HUDEP-2 (cell line): ENCODE measurements around the gene PAGE2.
"Not testable (repeated sequence)": the region's sequence is repeated elsewhere in the genome, so short reads cannot be mapped to it uniquely, and the experiment has no call there.

Experiments
- DNase-seq, 76 experiments: peaks; one replicate each; lab custom pipeline; 2025; ENCODE audit not compliant: unreplicated experiment in 76 of 76; lab: John Stamatoyannopoulos, UW

PAGE2 gene, protein sequence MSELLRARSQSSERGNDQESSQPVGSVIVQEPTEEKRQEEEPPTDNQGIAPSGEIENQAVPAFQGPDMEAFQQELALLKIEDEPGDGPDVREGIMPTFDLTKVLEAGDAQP

DNA sequence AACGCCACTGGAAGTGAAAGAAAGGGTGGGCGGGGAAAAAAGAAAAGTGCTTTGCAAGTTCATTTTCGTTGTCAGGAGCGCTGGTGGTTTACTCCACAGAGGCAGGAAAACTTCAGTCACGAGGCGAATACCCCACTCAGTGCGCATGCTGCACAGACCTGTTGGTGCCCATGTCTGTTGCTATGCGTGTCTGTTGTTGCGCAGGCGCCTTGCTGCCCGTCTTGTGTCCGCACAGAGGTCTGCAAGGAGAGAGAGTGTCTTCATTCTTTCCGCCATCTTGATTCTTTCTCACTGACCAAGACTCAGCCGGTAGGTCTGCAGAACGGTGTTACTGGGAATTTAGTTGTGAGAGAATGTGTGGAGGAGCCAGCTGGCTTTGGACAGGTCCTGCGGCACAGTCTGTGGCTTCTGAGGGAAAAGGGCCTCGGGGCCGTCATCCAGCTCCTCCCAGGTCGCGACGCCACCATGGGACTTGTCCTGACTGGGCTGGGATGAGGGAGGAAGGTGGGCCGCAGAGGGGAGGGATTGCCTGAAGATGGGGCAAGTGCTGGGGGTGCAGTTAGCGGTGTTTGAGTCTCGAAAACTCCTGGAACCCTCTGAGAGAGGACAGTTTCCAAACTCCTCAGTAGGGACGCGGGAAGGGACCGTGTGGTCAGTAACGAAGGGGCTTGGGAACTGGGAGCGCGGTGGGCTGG, at the start of gene PAGE2:
TSS of gene PAGE2 (plus strand) at position 224 of the 695 bp plus-strand sequence. CDS start 1,003 bp downstream, outside the sequence.
- no peak for DNase-seq

DNA sequence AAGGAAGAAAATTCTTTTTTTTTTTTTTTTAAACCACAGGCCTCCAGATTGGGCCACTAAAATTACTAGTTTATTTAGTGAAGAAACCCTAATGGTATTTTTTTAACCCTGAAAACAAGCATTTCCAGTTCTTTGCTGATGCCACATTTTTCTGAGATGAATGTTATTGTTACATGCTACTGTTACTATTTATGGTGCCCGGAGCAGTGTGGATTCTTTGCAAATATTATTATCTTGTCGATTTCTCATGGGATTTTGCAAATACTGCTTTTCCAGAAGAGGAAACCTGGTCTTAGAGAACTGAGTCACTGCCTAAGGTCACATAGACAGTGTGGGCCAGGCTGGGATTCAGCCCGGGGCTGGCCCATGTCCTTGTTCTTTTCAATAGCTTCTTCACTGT, 49.3 kb upstream of the PAGE2 start:
- DNase-seq, result no peak

DNA sequence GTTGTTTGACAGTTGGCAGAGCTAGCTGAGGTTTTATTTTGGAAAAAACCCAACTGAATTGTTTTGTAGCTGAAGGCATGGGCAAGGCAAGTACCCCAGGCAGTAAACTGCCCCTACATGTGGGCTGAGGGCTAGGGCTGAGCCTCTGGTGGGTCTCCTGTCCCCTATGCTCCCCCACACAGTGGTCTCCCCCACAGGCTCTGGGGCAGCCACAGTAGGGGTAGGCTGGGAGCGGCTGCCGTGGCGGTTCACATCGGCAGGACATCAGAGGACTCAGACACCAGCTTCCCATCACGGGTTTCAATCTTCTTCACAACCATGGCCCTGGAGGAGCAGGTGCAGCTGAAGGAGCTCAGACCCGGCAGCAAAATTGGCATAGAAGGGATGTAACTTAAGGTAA, 47.3 kb upstream of the PAGE2 start:
- DNase-seq, result no peak

DNA sequence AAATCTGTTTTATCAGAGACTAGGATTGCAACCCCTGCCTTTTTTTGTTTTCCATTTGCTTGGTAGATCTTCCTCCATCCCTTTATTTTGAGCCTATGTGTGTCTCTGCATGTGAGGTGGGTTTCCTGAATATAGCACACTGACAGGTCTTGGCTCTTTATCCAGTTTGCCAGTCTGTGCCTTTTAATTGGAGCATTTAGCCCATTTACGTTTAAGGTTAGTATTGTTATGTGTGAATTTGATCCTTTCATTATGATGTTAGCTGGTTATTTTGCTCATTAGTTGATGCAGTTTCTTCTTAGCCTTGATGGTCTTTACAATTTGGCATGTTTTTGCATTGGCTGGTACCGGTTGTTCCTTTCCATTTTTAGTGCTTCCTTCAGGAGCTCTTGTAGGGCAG, 38.2 kb upstream of the PAGE2 start:
- not testable (repeated sequence) for DNase-seq

DNA sequence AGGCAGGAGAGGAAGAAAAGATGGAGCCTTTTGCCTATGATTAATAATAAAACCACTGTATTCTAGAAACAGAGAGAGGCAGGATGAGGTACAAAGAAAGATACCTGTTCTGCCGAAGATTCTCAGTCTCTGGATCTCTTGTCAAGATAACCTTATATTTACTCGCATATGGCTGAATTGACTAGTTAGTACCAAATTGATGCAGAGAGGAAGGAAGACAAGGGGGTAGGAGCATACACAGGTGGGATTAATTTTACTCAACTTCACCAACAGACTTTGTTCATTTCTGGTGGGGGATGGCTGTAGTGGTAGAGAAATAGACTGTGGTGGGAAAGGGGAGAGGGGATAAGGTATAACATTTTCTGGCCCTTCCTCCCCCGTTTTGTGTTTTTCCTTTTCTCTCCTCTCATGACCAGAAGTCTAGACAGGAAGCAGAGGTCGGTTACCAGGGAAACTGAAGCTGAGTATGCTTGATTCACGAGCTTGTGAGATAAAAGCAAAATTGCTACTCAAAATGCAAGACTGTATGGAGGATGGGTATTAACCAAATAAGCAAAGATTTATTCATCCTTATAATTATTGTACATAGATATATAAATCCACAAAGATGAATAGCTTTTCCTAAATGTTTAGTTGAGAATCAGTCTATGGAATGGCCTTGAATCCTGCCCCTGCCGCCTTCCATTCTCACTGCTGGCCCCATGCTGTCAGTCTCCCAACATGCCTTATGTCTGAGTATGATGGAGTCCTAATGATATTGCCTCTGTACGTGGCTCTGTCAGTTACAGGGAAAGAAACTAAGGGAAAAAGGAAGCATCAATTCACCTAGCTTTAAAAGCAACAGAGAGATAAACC, 31.8 kb upstream of the PAGE2 start:
- peak in 1 of 76 experiments; percentile 0 for DNase-seq

DNA sequence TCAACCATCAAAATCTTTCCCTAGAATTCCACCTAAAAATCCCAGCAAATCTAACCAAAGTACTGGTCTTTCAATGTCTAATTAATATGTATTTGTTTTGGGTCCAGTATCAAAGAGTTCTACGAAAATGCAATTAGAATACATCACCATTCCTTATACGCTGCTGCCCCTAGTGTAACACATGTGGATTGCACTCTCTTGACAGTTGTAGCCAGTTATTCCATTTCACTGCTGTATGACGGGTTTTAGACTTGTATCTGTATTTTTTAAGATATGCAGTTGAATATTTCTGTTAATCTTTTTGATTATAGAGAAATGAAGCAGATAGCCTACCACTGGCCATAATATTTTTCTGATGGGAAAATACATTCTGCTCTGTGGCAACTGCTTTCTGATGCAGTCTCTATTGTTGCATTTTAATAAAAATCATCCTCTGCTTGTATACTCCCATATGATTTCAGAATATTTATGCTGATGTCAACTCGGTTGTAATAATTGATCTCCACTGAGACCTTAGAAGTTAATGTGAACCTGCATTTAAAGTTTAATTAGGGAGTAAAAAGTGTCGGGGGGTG, 31.1 kb upstream of the PAGE2 start:
- DNase-seq, result peak in 42 of 76 experiments; percentile 0 to 60 (median 12)

DNA sequence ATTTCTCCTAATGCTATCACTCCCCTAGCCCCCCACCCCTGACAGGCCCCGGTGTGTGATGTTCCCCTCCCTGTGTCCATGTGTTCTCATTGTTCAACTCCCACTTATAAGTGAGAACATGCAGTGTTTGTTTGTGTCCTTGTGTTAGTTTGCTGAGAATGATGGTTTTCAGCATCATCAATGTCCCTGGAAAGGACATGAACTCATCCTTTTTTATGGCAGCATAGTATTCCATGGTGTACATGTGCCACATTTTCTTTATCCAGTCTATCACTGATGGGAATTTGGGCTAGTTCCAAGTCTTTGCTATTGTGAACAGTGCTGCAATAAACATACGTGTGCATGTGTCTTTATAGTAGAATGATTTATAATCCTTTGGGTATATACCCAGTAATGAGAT, 21.6 kb upstream of the PAGE2 start:
- not testable (repeated sequence) for DNase-seq

DNA sequence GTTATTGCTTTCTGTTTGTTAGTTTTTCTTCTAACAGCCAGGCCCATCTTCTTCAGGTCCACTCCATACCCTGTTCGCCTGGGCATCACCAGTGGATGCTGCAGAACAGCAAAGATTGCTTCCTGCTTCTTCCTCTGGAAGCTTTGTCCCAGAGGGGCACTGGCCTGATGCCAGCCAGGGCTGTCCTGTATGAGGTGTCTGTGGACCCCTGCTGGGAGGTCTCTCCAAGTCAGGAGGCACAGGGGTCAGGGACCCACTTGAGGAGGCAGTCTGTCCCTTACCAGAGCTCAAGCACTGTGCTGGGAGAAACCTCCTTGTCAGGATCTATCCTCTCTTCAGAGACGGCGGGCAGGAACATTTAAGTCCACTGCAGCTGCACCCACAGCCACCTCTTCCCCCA, 16.5 kb upstream of the PAGE2 start:
- DNase-seq, result no peak

DNA sequence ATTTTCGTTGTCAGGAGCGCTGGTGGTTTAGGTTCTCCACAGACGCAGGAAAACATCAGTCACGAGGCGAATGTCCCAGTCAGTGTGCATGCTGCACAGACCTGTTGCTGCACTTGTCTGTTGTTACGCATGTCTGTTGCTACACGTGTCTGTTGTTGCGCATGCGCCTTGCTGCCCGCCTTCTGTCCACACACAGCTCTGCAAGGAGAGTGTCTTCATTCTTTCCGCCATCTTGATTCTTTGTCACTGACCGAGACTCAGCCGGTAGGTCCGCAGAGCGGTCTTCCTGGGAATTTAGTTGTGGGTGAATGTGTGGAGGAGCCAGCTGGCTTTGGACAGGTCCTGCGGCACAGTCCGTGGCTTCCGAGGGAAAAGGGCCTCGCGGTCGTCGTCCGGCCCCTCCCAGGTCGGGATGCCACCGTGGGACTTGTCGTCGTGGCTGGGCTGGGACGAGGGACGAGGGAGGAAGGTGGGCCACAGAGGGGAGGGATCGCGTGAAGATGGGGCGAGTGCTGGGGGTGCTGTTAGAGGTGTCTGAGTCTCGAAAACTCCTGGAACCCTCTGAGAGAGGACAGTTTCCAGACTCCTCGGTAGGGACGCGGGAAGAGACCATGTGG, 13.9 kb upstream of the PAGE2 start, which contains the start of gene PAGE2B:
TSS of gene PAGE2B (plus strand) at position 180 of the 617 bp plus-strand sequence. CDS start 1,012 bp downstream, outside the sequence.
- no peak for DNase-seq

DNA sequence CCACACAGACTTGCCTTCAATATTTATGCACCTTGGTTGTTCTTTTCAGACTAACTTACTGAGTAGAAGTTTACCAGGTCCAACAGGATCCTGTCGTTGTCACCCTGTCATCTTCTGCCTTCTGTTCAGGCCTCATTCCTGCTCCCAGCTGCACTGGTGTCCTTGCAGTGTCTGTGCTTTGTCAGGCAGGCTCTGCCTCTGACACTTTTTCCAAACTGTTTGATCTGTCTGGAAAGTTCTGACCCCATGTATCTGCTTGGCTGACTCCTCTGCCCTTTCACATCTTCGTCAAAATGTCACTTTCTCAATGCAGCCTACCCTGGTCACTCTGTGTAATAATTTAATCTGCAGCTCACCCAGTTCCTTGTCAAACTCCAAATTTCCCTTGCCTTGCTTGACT, 9.9 kb downstream of the PAGE2 start:
- DNase-seq, result no peak

DNA sequence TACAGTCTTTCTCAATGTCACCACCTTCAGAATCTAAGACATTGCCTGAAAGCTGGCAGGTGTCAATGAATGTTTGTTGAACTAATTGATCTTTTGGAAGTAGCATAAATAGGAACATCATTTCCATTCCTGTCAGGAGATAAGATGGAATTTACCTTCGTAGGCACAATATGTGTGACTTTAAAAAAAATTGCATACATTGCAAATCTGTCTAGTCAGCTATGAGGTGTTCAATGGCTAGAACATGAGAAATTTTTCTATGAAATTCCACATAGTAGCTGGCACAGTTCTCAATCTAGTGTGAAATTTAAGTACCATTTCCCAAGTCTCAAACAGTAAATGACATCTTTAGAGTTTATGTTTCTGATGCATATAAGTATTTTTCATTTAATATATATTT, 10.3 kb downstream of the PAGE2 start:
- no peak for DNase-seq

DNA sequence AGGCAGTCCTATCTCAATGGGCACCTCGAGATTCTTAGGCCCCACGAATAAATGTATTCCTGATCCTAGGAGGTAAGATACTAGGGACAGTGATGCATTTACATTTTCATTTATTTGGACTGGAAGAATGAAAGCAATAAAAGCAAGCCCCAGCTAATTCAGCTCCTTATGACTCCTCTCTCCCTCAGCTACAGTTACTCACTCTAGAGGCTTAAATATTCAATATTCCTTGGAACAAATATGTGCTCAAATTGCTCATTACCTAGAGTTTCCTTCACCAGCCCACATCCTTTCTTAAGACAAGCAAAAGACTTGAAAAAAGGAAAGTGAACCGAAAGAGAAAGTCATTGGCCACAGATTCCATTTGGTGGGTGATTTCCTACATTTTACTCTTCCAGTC, 13.9 kb downstream of the PAGE2 start:
- no peak for DNase-seq

DNA sequence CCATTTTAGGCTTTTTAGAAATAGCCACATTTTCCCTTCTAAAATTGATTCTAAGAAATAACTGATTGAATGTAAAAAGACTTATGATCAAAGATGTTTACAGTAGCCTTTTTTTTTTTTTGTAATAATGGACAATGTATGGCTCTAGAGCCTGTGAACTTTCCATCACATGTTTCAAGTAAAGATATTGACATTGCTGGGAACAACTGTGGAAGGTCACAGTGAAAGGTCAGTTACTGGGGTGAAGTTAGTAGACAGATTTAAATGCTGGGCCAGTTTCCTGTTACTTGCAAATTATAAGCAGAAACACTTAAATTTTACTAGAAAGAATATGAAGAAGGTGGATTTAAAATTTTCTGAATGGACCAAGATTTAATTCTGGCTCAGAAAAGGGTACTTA, 18.4 kb downstream of the PAGE2 start:
- no peak for DNase-seq

DNA sequence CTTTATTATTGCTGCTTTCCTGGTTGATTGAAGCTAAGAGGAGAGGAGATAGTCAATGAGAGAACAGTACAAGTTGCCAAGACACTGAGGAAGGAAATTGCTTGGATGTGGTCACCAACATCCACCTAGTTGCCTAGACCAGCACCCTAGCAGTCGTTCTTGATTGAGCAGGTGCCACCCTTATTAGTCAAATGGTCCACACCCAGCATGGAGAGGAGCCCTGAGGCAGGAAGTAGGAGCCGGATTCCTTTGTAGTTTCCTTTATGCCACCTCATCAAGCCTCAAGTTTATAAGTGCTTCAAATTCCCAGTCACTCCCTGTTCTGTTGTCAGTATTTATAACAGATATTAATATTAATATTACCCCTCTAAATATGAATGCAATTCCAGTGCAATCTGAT, 19.1 kb downstream of the PAGE2 start:
- DNase-seq, result no peak

DNA sequence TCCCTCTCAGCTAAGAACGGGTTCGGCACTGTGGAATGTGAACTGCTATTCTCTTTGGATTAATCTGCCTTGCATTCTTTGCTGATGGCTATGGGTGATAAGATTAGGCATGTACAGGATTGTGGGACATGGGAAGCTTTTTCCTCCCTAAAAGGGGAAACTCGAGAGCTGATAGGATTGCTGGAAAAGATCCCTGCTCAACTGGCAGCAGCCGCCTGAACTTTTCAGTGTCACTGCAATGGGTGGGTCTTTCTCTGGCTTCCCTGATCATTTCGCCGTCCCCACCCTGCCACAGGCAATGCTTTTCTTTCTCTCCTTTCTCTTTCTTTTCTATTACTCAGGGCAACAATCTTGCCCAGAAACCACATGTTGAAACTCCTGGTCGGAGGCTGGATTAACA, 20.5 kb downstream of the PAGE2 start:
- DNase-seq, result no peak

DNA sequence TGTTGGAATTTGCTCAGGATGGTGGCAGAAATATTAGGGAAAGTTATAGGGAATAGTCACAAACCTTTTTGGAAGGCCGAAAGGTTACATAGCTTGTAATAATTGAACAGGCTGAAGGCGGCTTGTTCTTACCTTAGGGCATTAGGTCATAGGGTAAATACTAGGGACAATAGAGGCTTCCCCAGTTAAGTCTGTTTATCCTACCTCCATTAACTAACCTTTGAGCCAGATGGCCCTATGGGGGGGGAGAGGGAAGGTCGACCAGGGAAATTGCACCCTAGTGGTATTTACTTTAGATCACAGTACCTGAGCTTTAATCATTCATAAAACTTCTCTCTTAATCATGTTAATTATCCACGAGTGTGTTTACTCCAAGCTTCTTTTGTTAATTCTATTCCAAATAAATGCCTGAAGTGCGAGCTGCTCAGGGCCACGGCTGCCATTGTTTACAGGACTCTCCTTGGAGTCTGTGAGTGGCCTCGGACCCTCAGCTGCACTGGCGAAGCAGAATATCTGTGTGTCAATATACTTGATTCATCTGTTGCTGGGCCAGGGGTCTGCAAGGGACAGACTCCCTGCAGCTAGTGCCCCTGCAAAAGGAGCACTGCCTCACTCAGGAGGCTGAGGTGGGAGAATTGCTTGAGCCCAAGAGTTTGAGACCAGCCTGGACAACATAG, 22.9 kb downstream of the PAGE2 start:
- DNase-seq, result no peak

DNA sequence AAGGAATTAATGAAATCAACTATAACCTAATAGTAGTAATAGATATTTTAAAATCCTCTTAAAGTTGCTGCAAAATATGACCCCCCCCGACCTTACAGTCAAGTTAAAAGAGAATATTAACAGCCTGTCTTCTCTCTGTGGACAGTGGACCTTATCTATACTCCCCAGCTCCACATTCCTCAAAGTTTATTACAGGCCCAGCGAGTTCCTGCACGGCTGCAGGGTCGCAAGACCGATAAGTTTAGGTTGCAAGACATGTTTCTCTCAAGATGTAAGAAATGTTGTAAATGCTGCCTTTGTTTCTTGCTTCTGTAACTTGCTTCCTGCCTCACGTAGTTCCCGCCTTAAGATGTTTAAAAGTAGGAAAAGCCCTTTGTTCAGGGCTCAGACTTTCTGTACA, 27.8 kb downstream of the PAGE2 start:
- peak in 59 of 76 experiments; percentile 1 to 69 (median 28) for DNase-seq

DNA sequence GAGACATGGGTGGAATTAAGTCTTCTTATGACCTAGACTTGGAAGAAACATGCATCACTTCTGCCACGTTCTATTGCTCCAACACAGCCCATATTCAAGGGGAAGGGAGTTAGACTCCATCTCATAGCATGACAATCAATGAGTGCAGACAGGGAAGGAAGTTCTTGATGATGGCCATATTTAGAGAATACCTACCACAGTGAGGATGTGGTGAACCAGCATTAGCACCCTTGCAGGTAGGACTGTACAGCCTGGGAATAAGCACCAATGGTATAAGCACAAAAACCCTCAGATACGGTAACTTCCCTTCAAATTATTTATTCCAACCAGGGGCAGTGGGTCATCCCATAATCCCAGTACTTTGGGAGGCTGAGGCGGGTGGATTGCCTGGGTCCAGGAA, 29.8 kb downstream of the PAGE2 start:
- no peak for DNase-seq

DNA sequence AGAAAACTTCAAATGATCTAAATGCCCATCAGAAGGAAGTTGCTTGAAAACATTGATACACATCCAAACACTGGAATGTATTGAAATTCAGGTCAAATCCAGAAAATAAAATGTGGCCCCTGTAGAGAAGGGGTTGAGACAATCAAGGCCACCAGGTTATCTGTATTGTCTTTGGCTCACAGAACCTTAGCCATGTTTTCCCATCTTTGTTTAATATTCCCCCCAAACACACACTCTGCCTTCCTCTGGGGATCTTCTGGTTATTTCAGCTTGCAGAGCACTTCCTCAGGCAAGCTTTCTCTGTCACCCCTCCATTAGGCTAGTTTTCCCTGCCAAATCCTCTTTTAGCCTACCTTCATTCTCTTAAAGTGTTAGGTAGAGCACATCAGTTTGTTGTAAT, 30.5 kb downstream of the PAGE2 start:
- DNase-seq, result no peak

DNA sequence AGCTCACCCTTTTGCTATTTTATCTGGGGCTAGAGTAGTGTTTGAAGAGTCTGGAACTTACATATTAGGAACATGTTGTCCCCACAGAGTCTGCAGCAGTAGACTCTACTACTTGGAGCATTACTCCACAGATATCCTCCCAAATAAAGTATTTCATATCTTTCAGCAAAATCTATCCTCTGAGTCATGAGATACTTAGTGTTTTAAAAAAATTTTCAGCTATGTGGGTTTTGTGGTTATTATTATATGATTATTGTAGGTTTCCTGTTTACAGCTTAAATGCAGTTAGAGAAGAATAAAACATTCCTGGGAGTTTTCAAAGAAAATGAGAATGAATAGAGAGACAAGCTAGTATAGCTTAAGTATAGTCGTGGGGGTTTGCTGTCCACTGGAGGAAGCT, 30.9 kb downstream of the PAGE2 start:
- DNase-seq, result peak in 2 of 76 experiments; percentile 1 to 15
